ENCODE measurements around the gene PCBD1.

- TF ChIP-seq CTCF (IDR thresholded peaks at IDR 0.05), result no peak
- TF ChIP-seq POLR2A (IDR thresholded peaks at IDR 0.05), result no peak
Observed at GRCh38 chr10:70920519-70920918, 32.2 kb upstream of the PCBD1 start.
